ENCODE measurements around the gene UEVLD. TPM values are rescaled to one million over a fixed set of nuclear protein-coding genes. Genes with fewer than 3 reads are reported as not detected.

UEVLD gene
- polyA plus RNA-seq, 1 donor from 2014 or later, result 11.3 TPM

DNA sequence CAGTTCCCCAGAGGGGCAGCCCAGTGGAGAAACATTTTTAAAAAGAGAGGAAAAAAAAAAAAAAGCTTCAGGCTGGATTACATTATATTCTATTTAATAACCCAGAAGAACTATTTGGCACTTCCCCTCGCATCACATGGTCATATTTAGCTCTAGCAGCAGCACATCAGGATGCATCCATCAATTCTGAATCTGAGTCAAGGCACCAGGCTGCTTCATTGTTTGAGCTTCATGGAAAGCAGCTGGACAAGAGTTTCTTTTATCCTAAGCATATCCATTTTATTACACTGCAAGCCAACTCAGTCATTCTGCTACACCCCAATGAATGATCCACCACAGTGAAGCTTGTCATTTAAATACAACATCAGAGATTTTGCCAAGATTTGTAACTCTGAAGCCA, 35.6 kb upstream of the UEVLD start:
- Histone ChIP-seq H3K27me3 (ENCODE audit: insufficient read depth, low read depth, low read length) (no peaks in the 10 kb centered on the region), H3K4me3 (ENCODE audit: low read length) (no peak overlapping the region), H3K9ac (ENCODE audit: low read length) (no peak overlapping the region), H3K9me3 (ENCODE audit: low read length) (no peaks in the 10 kb centered on the region), H3F3A (ENCODE audit: insufficient read depth, low read length, poor library complexity, severe bottlenecking) (no peaks in the 10 kb centered on the region), H3K9me2 (ENCODE audit: insufficient read depth, low read length) (no peaks in the 10 kb centered on the region), H3K4me2 (ENCODE audit: low read length) (no peak overlapping the region), H2AFZ (ENCODE audit: low read depth, low read length) (no peak overlapping the region), H3K79me2 (replicated peaks; ENCODE audit: insufficient read depth, low read length) (peaks cover 48% of the 10 kb centered on the region), H3K36me3 (ENCODE audit: insufficient read depth, low read length) (no peaks in the 10 kb centered on the region), H4K20me1 (ENCODE audit: insufficient read depth) (no peaks in the 10 kb centered on the region), H3K27ac (ENCODE audit: low read length) (no peak overlapping the region)
- TF ChIP-seq EZH2 (IDR thresholded peaks at IDR 0.05; ENCODE audit: borderline replicate concordance, insufficient read depth, low read length, poor library complexity, severe bottlenecking) (no peak), REST (IDR thresholded peaks at IDR 0.05; ENCODE audit: borderline replicate concordance) (no peak), POLR2AphosphoS5 (IDR thresholded peaks at IDR 0.05) (no peak), RAD21 (conservative IDR thresholded peaks at IDR 0.05) (no peak), SMC3 (conservative IDR thresholded peaks at IDR 0.05; ENCODE audit: poor library complexity) (no peak), EP300 (conservative IDR thresholded peaks at IDR 0.05; ENCODE audit: poor library complexity, severe bottlenecking) (no peak)

DNA sequence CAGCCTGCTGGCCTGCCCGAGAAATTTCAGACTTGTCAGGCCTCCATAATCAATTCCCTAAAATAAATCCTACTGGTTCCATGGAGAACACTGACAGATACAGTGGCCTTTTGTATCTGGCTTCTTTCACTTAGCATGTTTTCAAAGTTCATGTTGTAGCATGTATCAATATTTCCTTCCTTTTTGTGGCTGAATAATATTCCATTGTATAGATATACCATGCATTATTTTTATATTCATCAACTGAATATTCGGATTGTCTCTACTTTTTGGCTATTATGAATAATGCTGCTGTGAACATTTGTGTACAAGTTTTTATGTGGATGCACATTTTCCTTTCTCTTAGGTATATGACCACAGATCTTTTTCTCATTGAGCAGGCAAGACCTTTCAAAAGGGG, 35.2 kb upstream of the UEVLD start:
- Histone ChIP-seq H3K4me2 (ENCODE audit: low read length) (no peak overlapping the region), H3K9me3 (ENCODE audit: low read length) (no peaks in the 10 kb centered on the region), H3K79me2 (replicated peaks; ENCODE audit: insufficient read depth, low read length) (peaks cover 45% of the 10 kb centered on the region), H3K27ac (ENCODE audit: low read length) (no peak overlapping the region), H4K20me1 (ENCODE audit: insufficient read depth) (no peaks in the 10 kb centered on the region), H3K4me3 (ENCODE audit: low read length) (no peak overlapping the region), H3K9me2 (ENCODE audit: insufficient read depth, low read length) (no peaks in the 10 kb centered on the region), H2AFZ (ENCODE audit: low read depth, low read length) (no peak overlapping the region), H3K9ac (ENCODE audit: low read length) (no peak overlapping the region), H3F3A (ENCODE audit: insufficient read depth, low read length, poor library complexity, severe bottlenecking) (no peaks in the 10 kb centered on the region), H3K27me3 (ENCODE audit: insufficient read depth, low read depth, low read length) (no peaks in the 10 kb centered on the region), H3K36me3 (ENCODE audit: insufficient read depth, low read length) (no peaks in the 10 kb centered on the region)
- TF ChIP-seq POLR2AphosphoS5 (IDR thresholded peaks at IDR 0.05) (no peak), EZH2 (IDR thresholded peaks at IDR 0.05; ENCODE audit: borderline replicate concordance, insufficient read depth, low read length, poor library complexity, severe bottlenecking) (no peak), EP300 (conservative IDR thresholded peaks at IDR 0.05; ENCODE audit: poor library complexity, severe bottlenecking) (no peak), TAF1 (IDR thresholded peaks at IDR 0.05; ENCODE audit: low read depth) (no peak), MXI1 (conservative IDR thresholded peaks at IDR 0.05; ENCODE audit: poor library complexity, severe bottlenecking) (no peak), REST (IDR thresholded peaks at IDR 0.05; ENCODE audit: borderline replicate concordance) (no peak), SMC3 (conservative IDR thresholded peaks at IDR 0.05; ENCODE audit: poor library complexity) (no peak), RAD21 (conservative IDR thresholded peaks at IDR 0.05) (no peak), CTCF (IDR thresholded peaks at IDR 0.05; ENCODE audit: poor library complexity, severe bottlenecking) (no peak)
